ENCODE measurements around the gene SIAH2.

SIAH2 gene

DNA sequence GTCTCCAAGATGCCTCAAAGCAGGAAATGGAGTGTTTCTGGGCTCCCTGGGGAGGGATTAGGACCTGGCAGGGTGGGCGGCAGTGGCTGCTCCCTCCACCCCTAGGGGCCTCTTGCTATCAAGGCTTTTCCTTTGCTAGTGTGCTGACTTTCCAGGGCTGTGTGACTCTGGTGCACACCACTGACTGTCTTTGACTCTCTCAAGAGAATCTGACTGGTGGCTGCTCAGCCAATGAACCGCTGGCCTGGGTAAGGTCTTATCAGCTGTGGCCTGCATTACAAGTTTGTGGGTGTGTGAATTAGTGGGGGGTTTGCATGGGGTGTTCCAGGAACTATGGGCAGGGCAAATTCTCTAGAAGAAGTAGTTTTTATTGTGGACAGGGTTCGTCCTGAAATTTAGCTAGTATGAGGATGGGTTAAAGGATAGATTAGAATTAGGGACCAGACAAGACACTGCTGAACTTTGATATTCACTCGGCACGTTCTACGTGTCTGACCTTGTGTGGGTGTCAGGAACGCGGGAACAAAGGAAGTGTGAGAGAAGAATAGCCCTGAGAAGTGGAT, 29.5 kb downstream of the SIAH2 start:
- peak; percentile 100 for DNase-seq

DNA sequence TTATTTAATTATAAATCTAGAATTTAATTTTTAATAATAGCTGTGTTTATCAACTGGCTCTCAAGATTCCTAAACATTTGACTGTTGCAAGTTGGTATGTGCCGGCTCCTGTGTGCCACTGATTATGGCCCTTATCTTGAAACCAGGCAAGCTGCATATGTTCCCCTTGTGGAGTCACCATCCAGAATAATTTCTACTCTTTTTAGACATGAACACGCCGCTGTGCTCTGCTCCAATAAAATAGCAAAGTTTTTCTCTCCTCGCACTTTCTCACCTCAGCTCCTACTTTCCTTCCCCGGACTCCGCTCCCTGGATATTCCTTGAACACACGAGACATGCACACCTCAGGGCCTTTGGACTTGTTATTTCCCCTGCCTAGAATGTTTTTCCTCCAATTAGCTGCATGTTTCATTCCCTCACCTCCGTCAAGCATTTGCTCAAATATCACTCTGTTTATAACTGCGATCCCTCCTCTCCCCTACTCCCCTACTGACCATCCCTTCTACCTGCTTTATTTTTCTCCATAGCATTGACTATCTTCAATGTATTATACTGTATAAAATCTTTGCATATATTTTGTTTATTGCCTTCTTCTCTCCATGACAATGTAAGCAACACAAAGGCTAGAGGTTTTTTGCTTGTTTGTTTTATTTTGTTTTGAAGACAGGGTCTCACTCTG, 33.1 kb downstream of the SIAH2 start:
- peak; percentile 97 for DNase-seq

DNA sequence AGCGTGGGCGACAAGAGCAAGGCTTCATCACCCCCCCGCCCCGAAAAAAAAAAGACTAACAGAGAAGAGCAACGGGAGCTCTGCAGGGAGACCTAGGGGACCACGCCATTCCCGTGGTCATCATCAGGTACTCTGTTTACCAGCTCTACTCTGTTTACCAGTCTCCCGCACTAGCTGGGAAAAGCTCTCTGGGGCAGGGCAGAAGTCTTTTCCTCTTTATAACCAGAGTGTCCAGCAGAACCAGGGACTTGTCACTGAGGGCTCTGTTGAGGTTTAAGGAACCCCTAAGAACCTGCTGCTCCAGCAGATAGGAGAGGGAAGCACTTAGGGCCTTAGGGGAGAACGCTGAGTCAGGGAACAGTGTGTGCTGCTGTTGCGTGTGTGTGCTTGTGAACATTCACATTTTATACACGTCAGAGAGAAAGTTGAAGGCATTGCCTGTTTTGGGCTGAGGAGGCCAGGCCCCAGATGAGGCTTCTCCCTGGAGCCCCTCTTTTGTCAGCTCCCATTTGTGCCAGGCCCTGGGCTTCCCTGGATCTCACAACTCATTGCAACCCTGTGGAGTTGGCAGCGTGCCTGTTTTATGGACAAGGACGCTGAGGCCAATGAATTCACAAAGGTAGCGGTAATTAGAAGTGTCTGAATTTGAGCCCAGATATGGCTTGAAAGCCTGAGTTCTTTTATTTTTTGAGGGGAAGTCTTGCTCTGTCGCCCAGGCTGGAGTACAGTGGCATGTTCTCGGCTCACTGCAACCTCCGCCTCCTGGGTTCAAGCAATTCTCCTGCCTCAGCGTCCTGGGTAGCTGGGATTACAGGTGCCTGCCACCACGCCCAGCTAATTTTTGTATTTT, 35.1 kb downstream of the SIAH2 start:
- peak; percentile 91 for DNase-seq

DNA sequence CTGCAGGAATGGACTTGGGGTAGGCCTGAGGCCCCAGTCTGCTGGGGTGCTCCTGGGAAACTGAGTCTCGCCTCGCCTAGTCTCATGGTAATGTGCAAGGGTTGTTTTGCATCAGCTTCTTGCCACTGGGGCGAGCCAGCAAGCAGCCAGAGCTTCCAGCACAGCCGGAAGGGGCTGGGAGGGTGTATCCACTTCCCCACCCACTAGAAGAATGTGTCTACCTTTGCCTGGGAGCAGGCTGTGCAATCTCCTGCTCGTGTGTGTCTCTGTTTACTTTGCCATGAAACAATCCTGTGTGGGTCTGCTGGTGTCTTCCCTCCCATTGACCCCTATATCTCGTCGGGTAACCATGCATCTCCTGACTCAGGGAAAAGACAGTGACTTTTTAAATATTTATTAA, 37.4 kb downstream of the SIAH2 start:
- peak; percentile 43 for DNase-seq

DNA sequence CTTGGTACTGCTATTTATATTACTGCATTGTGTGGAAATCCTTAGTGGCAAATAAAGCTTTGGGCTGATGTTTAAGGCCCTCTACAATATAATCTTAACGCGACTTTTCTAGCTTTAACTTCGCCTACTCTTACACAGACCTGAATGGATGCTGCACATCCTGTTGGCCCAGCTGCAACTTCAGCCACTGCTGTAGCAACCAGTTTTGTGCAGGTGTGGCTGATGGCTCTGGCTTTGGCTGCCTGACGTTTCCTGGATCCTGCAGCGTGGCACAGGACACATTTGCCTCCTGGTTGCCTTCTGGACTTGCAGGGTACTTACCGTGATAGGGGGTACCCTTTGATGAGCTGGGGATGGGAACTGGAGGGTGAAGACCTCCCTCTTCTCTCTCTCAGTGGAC, 39.0 kb downstream of the SIAH2 start:
- no peak for DNase-seq

DNA sequence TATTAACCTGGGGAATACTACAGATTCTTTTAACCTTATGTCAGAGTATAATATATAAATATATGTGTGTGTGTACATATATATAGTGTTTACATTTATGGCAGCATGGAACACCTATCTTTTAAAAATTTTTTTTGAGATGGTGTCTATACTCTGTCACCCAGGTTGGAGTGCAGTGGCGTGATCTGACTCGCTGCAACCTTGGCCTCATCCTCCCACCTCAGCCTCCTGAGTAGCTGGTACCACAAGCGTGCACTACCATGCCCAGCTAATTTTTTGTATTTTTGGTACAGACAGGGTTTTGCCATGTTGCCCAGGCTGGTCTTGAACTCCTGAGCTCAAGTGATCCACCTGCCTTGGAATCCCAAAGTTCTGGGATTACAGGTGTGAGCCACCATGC, 40.7 kb downstream of the SIAH2 start:
- DNase-seq, result no peak

DNA sequence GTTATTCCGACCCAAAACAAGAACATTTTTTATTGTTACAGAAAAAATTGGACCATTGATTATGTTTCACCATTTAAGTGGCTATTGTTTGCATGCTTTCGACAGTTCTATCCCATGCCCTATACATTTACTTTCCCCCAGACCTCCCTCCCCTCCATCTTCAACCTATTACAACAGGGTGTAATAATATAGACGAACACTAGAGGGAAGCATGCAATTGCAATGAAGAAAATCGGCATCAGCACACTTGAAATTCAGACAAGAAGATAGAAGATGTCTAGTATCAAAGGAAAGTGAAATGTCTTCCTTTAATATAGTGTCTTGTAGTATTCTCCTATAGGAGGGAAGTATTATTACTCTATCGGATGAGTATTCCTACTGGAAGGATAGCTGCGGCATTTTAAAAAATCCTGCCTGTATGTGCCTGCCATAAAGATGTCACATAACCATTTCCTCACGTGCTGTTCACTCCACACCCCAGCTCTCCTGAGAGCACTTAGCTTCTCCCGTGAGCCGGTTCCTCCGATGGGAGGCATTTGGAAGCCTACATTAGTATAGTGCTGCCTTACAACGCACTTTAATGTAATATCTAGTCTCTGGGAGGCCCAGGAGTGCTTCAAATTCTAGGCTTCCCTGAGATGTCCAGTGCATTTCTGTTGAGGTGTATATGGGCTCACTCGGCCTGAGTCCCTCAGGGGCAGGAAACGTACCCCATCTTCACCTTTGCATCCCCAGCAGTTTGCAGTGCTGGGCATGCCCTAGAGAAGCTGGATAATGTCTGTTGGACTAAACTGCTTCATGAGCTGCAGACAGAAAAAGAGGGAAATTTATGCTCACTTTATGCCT, 41.5 kb downstream of the SIAH2 start:
- peak; percentile 81 for DNase-seq

DNA sequence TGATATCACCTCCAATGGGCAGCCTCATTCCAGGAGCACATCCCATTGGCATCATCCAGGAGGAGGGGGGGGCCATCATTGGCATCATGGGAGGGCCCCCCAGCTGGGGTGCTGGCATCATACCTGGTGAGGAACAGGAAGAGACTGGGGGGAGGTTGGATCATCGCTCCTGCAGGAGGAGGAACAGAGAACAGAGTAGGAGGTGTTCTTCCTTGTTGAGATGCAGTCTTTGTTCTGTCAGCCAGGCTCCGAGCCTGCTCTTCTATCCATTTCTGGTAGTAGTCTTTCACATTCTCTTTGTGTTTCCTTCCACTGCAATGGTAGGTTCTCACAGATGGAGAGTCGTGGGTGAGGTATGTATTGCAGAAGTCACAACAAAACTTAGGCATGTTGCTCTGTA, 42.5 kb downstream of the SIAH2 start:
- no peak for DNase-seq

DNA sequence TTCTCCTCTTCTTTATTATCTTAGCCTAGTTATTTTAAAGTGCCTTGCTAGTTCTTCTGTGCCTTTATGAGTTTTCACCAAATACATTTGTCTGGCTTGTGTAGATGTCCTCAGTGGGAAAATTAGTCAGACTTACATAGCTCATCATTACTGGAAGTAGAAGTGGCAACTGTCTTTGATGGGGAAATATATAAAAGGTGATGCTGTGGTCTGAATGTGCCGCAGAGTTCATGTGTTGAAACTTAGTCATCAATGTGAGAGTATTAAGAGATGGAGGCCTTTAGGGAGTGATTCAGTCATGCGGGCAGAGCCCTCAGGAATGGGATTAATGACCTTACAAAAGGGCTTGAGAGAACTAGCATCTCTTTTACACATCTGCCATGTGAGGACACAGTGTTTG, 52.9 kb downstream of the SIAH2 start:
- no peak for DNase-seq

DNA sequence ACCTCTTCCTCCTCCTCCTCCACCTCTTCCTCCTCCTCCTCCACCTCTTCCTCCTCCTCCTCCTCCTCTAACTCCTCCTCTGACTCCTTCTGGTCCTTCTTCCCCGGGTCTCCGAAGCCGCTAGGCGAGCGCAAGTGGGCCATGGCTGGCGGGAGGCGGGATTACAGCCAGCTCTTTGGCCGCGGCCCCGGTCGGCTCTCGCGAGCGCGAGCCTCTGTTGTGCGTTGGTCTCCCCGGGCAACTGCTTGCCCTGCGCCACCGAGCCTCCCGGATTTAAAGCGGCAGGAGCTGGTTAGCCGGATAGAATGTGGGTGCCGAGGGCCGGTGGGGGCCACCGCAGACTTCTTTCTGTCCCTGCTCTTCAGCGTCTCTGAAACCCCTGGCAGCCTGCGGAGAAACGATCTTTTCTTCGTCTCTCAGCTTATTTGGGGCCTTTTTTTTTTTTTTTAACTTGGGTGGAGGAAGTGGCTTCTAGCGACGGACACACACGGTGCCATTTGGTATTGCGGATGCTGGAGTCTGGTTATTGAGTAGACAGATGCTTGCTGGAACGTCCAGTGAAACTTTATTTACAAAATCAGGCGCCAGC, 59.1 kb downstream of the SIAH2 start, which contains the start of gene ERICH6:
ERICH6 (minus strand) TSS at position 165 of the 589 bp plus-strand sequence; CDS start at position 143, 22 bp downstream.
- peak; percentile 90 for DNase-seq

DNA sequence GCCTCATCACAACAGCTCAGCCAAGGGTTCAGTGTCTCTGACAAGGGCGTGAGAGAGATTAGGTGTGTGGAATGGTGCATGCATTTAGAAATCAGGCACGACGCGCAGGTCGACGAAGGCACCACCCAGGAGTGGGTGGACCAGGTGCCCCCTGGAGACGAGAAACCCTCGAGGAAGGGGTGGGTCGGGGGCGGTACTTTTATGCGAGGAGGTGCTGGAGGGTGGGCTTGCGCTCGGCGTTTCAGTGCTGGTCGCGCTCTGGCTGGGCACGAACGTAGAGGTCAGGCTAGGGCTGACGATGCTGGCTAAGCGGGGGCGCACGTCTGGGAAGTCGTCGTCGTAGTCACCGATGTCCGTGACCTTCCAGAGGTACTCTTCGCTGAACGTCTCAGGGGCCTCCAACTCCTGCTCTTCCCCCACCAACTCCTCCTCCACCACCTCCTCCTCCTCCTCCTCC, 59.6 kb downstream of the SIAH2 start:
- peak; percentile 37 for DNase-seq

DNA sequence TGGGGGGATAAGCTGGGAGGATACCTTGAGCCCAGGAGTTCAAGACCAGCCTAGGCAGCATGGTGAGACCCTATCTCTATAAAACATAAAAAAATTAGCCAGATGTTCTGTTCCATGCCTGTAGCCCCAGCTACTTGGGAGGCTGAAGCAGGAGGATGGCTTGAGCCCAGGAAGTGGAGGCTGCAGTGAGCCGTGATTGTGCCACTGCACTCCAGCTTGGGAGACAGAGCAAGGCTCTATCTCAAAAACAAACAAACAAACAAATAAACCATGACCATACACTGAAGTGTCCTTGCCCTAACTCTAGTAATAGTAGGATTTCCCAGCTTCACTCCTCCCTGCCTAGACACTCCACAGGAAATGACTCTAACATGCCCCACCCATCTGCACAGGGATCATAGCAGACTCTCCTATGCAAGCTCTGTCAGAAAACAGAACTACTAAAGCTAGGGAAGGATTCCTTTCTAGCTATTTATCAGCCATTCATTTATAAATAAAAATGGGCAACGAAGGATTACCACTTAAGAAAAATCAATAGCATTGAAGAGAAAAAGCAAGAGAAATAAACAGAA, 63.8 kb downstream of the SIAH2 start:
- peak; percentile 27 for DNase-seq

DNA sequence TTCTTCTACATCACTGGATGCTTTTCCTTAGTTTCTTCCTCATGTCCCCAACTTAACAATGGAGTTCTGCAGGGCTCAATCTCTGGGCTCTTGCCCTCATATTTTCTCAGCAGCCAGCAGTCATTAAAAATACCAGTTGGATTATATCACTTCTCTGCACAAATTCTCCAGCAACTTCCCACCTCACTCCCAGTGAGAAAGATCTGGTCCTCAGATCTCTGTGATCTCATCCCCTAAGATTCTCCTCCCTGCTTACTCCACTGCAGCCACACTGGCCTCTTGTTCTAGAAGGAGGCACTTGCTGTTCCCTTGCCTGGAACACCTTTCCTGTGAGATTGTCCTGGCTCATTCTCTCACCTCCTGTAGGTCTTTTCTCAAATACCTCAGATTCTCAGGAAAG, 65.3 kb downstream of the SIAH2 start:
- DNase-seq, result no peak

DNA sequence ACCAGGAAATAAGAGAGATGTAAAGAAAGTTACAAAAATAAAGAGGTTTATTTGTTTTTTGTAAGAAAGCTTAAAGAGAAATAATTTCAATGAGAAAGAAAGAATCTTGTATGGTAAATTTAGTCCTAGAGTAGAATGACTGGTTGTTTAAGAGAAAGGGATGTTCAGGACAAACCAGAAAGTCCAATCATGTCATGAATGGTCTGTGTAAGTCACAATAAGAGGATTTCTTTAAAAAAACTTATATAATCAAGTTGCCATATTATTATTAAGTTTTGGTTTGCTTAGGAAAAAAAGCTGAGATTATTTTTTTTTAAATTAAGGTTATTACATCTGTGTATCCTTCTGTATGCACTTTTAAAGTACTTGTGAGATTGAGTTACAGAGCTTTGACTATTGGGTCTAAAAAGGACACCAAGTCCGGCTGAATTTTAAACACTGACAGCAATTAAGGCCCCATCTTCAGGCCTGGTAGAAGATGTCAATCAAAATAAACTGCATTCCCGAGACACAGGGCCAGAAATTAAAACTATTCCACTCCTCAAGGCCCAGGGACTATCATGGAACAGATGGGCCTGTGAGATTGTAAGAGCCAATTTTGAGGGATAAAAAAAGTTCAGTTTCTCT, 71.4 kb downstream of the SIAH2 start:
- DNase-seq, result no peak

Measured in hematopoietic multipotent progenitor cell treated with erythropoietin and hydrocortisone succinate and interleukin-3 and kit ligand, for 8 days (in vitro differentiated cells).